Measurements from ENCODE around the gene LRFN2. TPM values are rescaled to one million over a fixed set of nuclear protein-coding genes. Genes with fewer than 3 reads are reported as not detected.
A peak's percentile ranks its signal among the peaks of the same experiment; 100 is the strongest.

LRFN2 gene
- total RNA-seq, 2 donors from 2014 or later = 0.29 to 0.50 TPM

DNA sequence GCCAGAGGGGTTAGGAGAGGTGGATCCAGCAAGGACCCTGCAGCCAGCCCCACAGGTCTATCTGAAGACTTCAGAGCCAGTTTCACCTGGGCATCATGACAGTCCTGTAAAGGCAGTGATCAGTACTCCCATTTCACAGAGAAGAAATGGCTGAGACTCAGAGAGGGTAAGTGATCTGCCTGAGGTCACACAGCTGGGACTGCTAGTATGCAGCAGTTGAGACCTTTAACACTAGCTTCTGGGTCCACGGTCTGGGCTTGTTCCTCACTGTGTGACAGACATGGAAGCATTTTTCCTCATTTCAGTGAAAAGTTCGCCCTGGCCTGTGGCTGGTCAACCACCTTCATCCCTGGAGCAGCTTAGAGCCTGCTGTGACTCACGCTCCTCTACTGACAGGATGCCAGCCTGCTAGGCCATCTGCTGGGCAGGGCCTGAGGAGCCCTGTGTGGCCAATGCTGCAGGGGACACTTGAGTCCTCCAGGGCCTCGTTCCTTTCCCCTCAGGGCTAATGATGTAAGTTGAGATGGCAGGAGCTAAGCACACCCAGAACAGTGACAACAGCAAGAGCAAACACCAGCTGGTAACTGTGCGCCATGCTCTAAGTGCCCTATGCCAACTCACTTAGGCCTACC, 192.0 kb downstream of the LRFN2 start:
- H3K36me3 Mint-ChIP-seq = no peaks in the 10 kb centered on the region
- H3K9me3 Mint-ChIP-seq = no peaks in the 10 kb centered on the region
- no peaks in the 10 kb centered on the region for H3K27me3 Mint-ChIP-seq
- ATAC-seq (no peak), DNase-seq (ENCODE audit: low spot score) (no peak)
- no peak overlapping the region for H3K4me3 Mint-ChIP-seq
- no peak overlapping the region for H3K27ac Mint-ChIP-seq
- peaks cover 14 to 15% of the 10 kb centered on the region in 2 donors for H3K4me1 Mint-ChIP-seq (ENCODE audit: low read depth in 2 of 2)

DNA sequence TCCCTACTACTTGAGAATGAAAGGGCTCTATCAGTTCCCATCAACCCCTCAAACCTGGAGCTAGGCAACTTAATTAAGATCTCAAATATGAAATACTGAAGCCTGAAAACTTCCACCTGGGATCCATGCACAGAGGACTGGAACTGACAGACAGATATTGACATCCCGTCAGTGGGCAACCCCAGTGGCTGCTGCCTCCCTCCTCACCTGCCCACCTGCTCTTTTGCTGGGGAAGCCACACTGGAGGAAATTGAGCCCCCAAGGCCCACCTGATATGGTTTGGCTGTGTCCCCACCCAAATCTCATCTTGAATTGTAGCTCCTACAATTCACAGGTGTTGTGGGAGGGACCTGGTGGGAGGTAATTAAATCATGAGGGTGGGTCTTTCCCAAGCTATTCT, 192.8 kb downstream of the LRFN2 start:
- H3K9me3 Mint-ChIP-seq = no peaks in the 10 kb centered on the region
- H3K27me3 Mint-ChIP-seq = peaks cover 0 to 4% of the 10 kb centered on the region in 2 donors
- H3K36me3 Mint-ChIP-seq = peaks cover 4% of the 10 kb centered on the region
- H3K27ac Mint-ChIP-seq = no peak overlapping the region
- H3K4me3 Mint-ChIP-seq = no peak overlapping the region
- H3K4me1 Mint-ChIP-seq (ENCODE audit: low read depth in 2 of 2) = peaks cover 18 to 22% of the 10 kb centered on the region in 2 donors
- DNase-seq (ENCODE audit: low spot score) (no peak), ATAC-seq (no peak)

DNA sequence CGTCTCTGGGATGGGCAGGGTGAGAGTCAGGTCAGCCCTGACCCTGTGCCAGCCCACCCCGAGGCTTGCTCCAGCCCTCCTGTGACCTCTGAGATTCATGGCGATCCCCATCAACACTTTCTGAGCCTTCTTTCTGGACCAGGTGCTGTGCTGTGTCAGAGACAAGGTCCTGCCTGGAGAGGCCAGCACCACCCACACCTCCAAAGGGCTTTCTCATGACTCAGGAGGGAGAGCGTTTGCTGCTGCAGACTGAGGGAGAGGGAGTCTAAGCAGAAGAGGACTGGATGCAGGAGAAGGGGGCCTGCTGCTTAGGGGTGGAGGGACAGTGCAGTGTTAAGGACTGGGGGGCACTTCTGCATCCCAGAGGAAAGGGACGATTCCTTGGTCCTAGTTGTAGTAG, 193.5 kb downstream of the LRFN2 start:
- Mint-ChIP-seq H3K36me3 (peaks cover 4% of the 10 kb centered on the region), H3K27me3 (peaks cover 0 to 4% of the 10 kb centered on the region in 2 donors), H3K27ac (no peak overlapping the region), H3K9me3 (no peaks in the 10 kb centered on the region), H3K4me1 (ENCODE audit: low read depth in 2 of 2) (peaks cover 25 to 29% of the 10 kb centered on the region in 2 donors), H3K4me3 (no peak overlapping the region)
- DNase-seq (ENCODE audit: low spot score) = no peak
- ATAC-seq = no peak

DNA sequence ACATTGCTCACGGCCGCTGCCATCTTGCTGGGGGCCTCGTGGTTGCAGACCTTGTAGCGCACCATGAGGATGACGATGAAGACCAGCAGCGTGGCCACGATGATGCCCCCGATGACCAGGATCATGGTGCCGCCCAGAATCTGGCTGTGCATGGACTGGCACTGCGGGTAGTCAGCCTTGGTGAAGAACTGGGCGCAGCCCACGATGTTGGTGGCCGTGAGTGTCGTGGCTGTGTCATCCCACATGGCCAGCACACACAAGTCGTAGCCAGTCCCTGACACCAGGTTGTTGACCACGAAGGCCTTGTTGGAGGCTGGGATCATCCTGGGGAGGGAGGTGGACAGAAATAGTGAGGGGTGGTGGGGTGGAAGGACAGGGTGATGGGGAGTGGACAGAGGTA, 194.6 kb downstream of the LRFN2 start:
- peaks cover 0 to 4% of the 10 kb centered on the region in 2 donors for H3K27me3 Mint-ChIP-seq
- H3K4me3 Mint-ChIP-seq = no peak overlapping the region
- H3K36me3 Mint-ChIP-seq = peaks cover 4% of the 10 kb centered on the region
- DNase-seq (ENCODE audit: low spot score) = no peak
- ATAC-seq = no peak
- H3K9me3 Mint-ChIP-seq = no peaks in the 10 kb centered on the region
- no peak overlapping the region for H3K27ac Mint-ChIP-seq
- H3K4me1 Mint-ChIP-seq (ENCODE audit: low read depth in 2 of 2) = peaks cover 30 to 37% of the 10 kb centered on the region in 2 donors

- Mint-ChIP-seq H3K27ac (no peak overlapping the region), H3K9me3 (no peaks in the 10 kb centered on the region), H3K4me1 (ENCODE audit: low read depth in 2 of 2) (peaks cover 36 to 42% of the 10 kb centered on the region in 2 donors), H3K36me3 (peaks cover 4% of the 10 kb centered on the region), H3K4me3 (no peak overlapping the region), H3K27me3 (peaks cover 0 to 4% of the 10 kb centered on the region in 2 donors)
- DNase-seq (ENCODE audit: low spot score) (no peak), ATAC-seq (no peak)
These were observed 195.2 kb downstream of the LRFN2 start for GRCh38 chr6:40391851-40392517.

DNA sequence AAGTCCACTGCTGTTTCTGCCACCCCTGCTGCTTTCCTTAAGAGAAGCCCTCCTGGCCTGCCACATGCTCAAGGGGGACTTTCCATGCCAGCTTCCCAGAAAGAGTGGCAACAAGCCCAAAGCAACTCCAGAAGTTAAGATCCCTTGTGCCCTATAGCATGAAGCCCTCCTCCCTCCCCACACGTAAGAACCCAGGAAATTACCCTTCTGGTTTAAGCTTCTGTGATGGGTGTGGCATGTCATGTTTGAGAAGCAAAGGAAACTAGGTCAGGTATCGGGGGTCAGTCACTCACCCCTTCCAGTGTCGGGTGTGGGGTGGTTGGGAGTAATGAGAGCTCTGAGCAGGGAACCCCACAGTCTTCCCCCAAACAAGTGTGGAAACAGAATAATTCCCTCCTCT, 196.1 kb downstream of the LRFN2 start:
- H3K27me3 Mint-ChIP-seq = peaks cover 0 to 4% of the 10 kb centered on the region in 2 donors
- H3K4me3 Mint-ChIP-seq = peak overlapping the region; percentile 47
- peaks cover 4% of the 10 kb centered on the region for H3K36me3 Mint-ChIP-seq
- H3K4me1 Mint-ChIP-seq (ENCODE audit: low read depth in 2 of 2) = peaks cover 43 to 50% of the 10 kb centered on the region in 2 donors
- ATAC-seq (no peak), DNase-seq (ENCODE audit: low spot score) (no peak)
- peak overlapping the region in 1 of 2 donors; percentile 58 for H3K27ac Mint-ChIP-seq
- H3K9me3 Mint-ChIP-seq = no peaks in the 10 kb centered on the region

- H3K27ac Mint-ChIP-seq = peak overlapping the region; percentile 27 to 80
- peaks cover 45 to 50% of the 10 kb centered on the region in 2 donors for H3K4me1 Mint-ChIP-seq (ENCODE audit: low read depth in 2 of 2)
These were observed 196.9 kb downstream of the LRFN2 start for GRCh38 chr6:40390144-40390800.

DNA sequence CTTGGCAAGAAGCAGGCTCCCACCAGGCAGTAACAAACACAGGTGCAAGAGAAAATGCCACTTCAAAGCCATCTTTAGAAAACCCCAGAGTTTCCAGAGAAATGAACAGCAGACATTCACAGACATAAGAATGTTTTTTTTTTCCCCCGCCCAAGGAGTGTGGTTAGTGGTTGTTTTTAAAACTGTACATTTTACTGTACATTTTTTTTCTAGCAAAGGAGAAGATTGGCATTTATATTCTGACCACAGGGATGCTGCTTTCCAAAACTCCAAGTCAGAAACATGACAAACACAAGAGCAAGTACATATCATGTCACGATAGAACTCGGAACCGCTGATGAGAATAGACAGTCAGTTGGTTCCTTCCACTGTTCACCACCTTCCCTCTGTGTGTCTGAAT, 197.9 kb downstream of the LRFN2 start:
- H3K27ac Mint-ChIP-seq = peak overlapping the region; percentile 27 to 80
- peak overlapping the region; percentile 67 for H3K4me3 Mint-ChIP-seq
- DNase-seq (ENCODE audit: low spot score) = no peak

More at GRCh38 chr6:40390144-40390800, 196.9 kb downstream of the LRFN2 start:
- peak overlapping the region; percentile 67 for H3K4me3 Mint-ChIP-seq
- DNase-seq (ENCODE audit: low spot score) (no peak), ATAC-seq (no peak)
- peaks cover 0 to 7% of the 10 kb centered on the region in 2 donors for H3K27me3 Mint-ChIP-seq
- no peaks in the 10 kb centered on the region for H3K9me3 Mint-ChIP-seq
- peaks cover 4% of the 10 kb centered on the region for H3K36me3 Mint-ChIP-seq

DNA sequence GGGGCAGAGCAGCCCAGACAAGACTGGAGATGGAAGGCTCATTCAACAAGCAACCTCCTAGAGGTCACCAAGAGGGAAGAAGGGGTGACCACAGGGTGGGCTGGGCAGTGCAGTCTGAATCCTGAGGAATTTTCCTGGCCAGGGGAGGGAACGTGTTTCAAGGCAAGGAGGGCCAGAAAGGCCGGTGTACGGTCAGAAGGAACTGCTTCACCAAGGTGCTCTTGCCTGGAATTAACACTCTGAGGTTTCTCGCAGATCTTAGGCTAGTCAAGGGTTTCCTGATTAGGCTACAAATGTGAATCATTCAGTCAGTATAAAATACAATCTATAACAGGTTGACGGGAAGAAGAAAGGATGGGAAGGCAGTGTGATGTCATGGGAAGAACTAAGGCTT, 199.3 kb downstream of the LRFN2 start:
- no peak for ATAC-seq
- H3K36me3 Mint-ChIP-seq = peaks cover 4% of the 10 kb centered on the region
- peaks cover 0 to 7% of the 10 kb centered on the region in 2 donors for H3K27me3 Mint-ChIP-seq
- no peak for DNase-seq (ENCODE audit: low spot score)
- H3K4me1 Mint-ChIP-seq (ENCODE audit: low read depth in 2 of 2) = peaks cover 40 to 43% of the 10 kb centered on the region in 2 donors
- H3K4me3 Mint-ChIP-seq = no peak overlapping the region
- no peaks in the 10 kb centered on the region for H3K9me3 Mint-ChIP-seq
- peak overlapping the region; percentile 1 to 67 for H3K27ac Mint-ChIP-seq

More for the DNA sequence above, 197.9 kb downstream of the LRFN2 start:
- Mint-ChIP-seq H3K27me3 (peaks cover 0 to 7% of the 10 kb centered on the region in 2 donors), H3K36me3 (peaks cover 4% of the 10 kb centered on the region), H3K4me1 (ENCODE audit: low read depth in 2 of 2) (peaks cover 45 to 50% of the 10 kb centered on the region in 2 donors), H3K9me3 (no peaks in the 10 kb centered on the region)
- no peak for ATAC-seq

GRCh38 chr6:40387127-40387870, 199.9 kb downstream of the LRFN2 start:
- no peak for DNase-seq (ENCODE audit: low spot score)
- Mint-ChIP-seq H3K4me3 (no peak overlapping the region), H3K4me1 (ENCODE audit: low read depth in 2 of 2) (peaks cover 43% of the 10 kb centered on the region in 2 donors), H3K27me3 (peaks cover 0 to 7% of the 10 kb centered on the region in 2 donors), H3K9me3 (no peaks in the 10 kb centered on the region), H3K27ac (peak overlapping the region; percentile 1 to 67), H3K36me3 (peaks cover 4% of the 10 kb centered on the region)
- no peak for ATAC-seq

DNA sequence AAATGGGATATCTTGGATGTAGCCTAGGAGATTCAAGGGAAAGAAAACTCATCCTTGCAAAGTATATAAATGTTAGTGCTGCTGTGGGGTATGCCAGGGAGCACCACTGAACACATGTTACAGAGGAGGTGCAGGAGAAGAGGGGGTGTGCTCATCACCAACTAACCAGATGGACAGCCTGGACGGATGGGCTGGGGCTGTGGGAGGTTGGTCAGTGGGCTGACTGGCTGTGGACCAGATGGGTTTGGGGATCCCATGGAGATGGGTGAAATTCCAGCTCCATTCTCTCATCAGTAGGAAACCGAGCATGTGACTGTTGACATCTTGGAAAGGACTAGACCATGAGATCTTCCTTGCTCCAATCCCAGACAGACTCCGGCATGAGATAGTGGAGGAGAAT, 201.0 kb downstream of the LRFN2 start:
- H3K27ac Mint-ChIP-seq = peak overlapping the region in 1 of 2 donors; percentile 60
- peaks cover 41% of the 10 kb centered on the region in 2 donors for H3K4me1 Mint-ChIP-seq (ENCODE audit: low read depth in 2 of 2)
- no peak overlapping the region for H3K4me3 Mint-ChIP-seq
- ATAC-seq = no peak
- H3K9me3 Mint-ChIP-seq = no peaks in the 10 kb centered on the region
- H3K36me3 Mint-ChIP-seq = peaks cover 4% of the 10 kb centered on the region
- no peak for DNase-seq (ENCODE audit: low spot score)
- peaks cover 0 to 7% of the 10 kb centered on the region in 2 donors for H3K27me3 Mint-ChIP-seq

- Mint-ChIP-seq H3K4me1 (ENCODE audit: low read depth in 2 of 2) (peaks cover 22 to 30% of the 10 kb centered on the region in 2 donors), H3K36me3 (no peaks in the 10 kb centered on the region), H3K27me3 (peaks cover 0 to 2% of the 10 kb centered on the region in 2 donors), H3K9me3 (no peaks in the 10 kb centered on the region), H3K4me3 (no peak overlapping the region), H3K27ac (no peak overlapping the region)
- DNase-seq (ENCODE audit: low spot score) = no peak
- ATAC-seq = no peak
These were observed 203.6 kb downstream of the LRFN2 start for GRCh38 chr6:40383348-40384115.

DNA sequence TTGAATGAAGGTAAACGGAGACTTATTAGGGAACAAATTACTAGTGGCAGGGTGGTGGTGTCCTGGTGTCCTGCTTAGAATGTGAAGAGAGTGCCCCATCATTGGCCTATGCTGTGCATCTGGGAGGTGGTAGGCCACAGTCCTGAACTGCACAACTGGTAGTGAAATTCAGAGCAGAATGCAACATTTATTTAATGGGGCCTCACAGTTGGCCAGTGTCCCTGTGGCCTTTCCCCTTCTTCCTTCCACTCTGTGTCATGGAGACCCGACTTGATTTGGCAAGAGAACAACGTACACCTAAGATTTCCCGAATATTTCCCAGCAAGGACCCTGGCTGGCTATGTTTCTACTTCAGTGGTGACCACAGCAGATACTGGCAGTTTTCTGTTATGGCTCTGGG, 206.9 kb downstream of the LRFN2 start:
- peaks cover 7% of the 10 kb centered on the region for H3K36me3 Mint-ChIP-seq
- no peak for ATAC-seq
- H3K27me3 Mint-ChIP-seq = no peaks in the 10 kb centered on the region
- peaks cover 19 to 28% of the 10 kb centered on the region in 2 donors for H3K4me1 Mint-ChIP-seq (ENCODE audit: low read depth in 2 of 2)
- no peak overlapping the region for H3K4me3 Mint-ChIP-seq
- H3K27ac Mint-ChIP-seq = no peak overlapping the region
- no peak for DNase-seq (ENCODE audit: low spot score)
- no peaks in the 10 kb centered on the region for H3K9me3 Mint-ChIP-seq

Data from natural killer cell treated with Interleukin-12 subunit alpha and Interleukin-12 subunit beta and Interleukin-15 and Interleukin-18, amount 100 ng/mL, for 72 hours (primary cell).